CD14-positive monocyte (primary cell): ENCODE measurements around the gene ZNF627. TPM values are rescaled to one million over a fixed set of nuclear protein-coding genes. Genes with fewer than 3 reads are reported as not detected.
"Not testable (repeated sequence)": the region's sequence is repeated elsewhere in the genome, so short reads cannot be mapped to it uniquely, and the experiment has no call there.

ENCODE experiments used
- DNase-seq, 3 donors: peaks; one replicate each; pipeline ENCODE4 v3.0.0-alpha.2; 2011 to 2022
- H2AFZ ChIP-seq: 2 replicates; pipeline ENCODE4 v1.6.0; 2012; ENCODE audit warnings: mild to moderate bottlenecking, low read depth, low read length, inconsistent platforms; ENCODE audit not compliant: insufficient read depth, poor library complexity, severe bottlenecking
- H3K27ac ChIP-seq, 2 donors: 1 replicate in 1 of 2; 2 replicates in 1 of 2; pipeline ENCODE4 v1.5.1; 2012 to 2013; ENCODE audit warnings: low read length in 2 of 2, control low read depth in 1 of 2, inconsistent platforms in 1 of 2, low read depth in 1 of 2, mild to moderate bottlenecking in 1 of 2
- H3K27me3 ChIP-seq, 2 donors: one replicate each; pipeline versions ENCODE4 v1.6.0 to v1.6.1; 2011 to 2013; ENCODE audit warnings: low read length in 2 of 2; ENCODE audit not compliant: control insufficient read depth in 2 of 2, insufficient read depth in 2 of 2
- H3K36me3 ChIP-seq, 2 donors: replicated peaks in 1 of 2; 1 replicate in 1 of 2; 2 replicates in 1 of 2; pipeline versions ENCODE4 v1.5.1 to v1.6.1; 2012 to 2013; ENCODE audit warnings: low read length in 2 of 2, control low read depth in 1 of 2, inconsistent platforms in 1 of 2, mild to moderate bottlenecking in 1 of 2; ENCODE audit not compliant: insufficient read depth in 2 of 2, control insufficient read depth in 1 of 2
- H3K4me1 ChIP-seq, 2 donors: 1 replicate in 1 of 2; 2 replicates in 1 of 2; pipeline versions ENCODE4 v1.5.1 to v1.6.1; 2012 to 2013; ENCODE audit warnings: low read length in 2 of 2, control low read depth in 1 of 2, inconsistent platforms in 1 of 2, mild to moderate bottlenecking in 1 of 2, moderate library complexity in 1 of 2; ENCODE audit not compliant: insufficient read depth in 2 of 2, control insufficient read depth in 1 of 2
- H3K4me2 ChIP-seq: replicated peaks from 2 replicates; pipeline ENCODE3; 2012; ENCODE audit warnings: low read length, moderate library complexity, mild to moderate bottlenecking; ENCODE audit not compliant: poor library complexity, severe bottlenecking; ENCODE audit errors: extremely low read depth
- H3K4me3 ChIP-seq, 3 experiments: fragments of 200-600 bp in 1 of 3; sonication (generic) in 1 of 3; replicated peaks in 1 of 3; 1 replicate in 2 of 3; 2 replicates in 1 of 3; pipeline ENCODE4 v1.5.1; 2011 to 2013; ENCODE audit warnings: low read length in 3 of 3, mild to moderate bottlenecking in 3 of 3, control low read depth in 2 of 3, low read depth in 2 of 3, inconsistent platforms in 1 of 3, moderate library complexity in 1 of 3
- H3K79me2 ChIP-seq: 2 replicates; pipeline ENCODE4 v1.6.0; 2012; ENCODE audit warnings: mild to moderate bottlenecking, control low read depth, inconsistent platforms, low read length, moderate library complexity; ENCODE audit not compliant: insufficient read depth
- H3K9ac ChIP-seq: 2 replicates; pipeline ENCODE4 v1.6.0; 2017; ENCODE audit warnings: low read length, mild to moderate bottlenecking; ENCODE audit not compliant: insufficient read depth, poor library complexity, severe bottlenecking
- H3K9me3 ChIP-seq, 2 donors: replicated peaks in 1 of 2; 1 replicate in 1 of 2; 2 replicates in 1 of 2; pipeline versions ENCODE4 v1.5.1 to v1.6.1; 2012 to 2013; ENCODE audit warnings: low read length in 2 of 2, control low read depth in 1 of 2; ENCODE audit not compliant: control insufficient read depth in 1 of 2, insufficient read depth in 1 of 2
- H4K20me1 ChIP-seq: 2 replicates; pipeline ENCODE4 v1.6.0; 2012; ENCODE audit warnings: mild to moderate bottlenecking, low read length, control low read depth, moderate library complexity; ENCODE audit not compliant: insufficient read depth
- H3K27ac Mint-ChIP-seq, 7 donors: one replicate each; pipeline ENCODE4 v1.8.0; 2020; ENCODE audit warnings: mild to moderate bottlenecking in 7 of 7, mixed read lengths in 7 of 7, moderate library complexity in 6 of 7, inconsistent platforms in 2 of 7
- H3K27me3 Mint-ChIP-seq, 3 donors: one replicate each; pipeline ENCODE4 v1.8.0; 2021 to 2022; ENCODE audit warnings: low read depth in 3 of 3, mild to moderate bottlenecking in 3 of 3, mixed read lengths in 3 of 3, moderate library complexity in 3 of 3, inconsistent platforms in 1 of 3
- H3K36me3 Mint-ChIP-seq, 2 donors: one replicate each; pipeline ENCODE4 v1.8.0; 2020; ENCODE audit warnings: mixed read lengths in 2 of 2, inconsistent platforms in 1 of 2, mild to moderate bottlenecking in 1 of 2
- H3K4me1 Mint-ChIP-seq: one replicate; pipeline ENCODE4 v1.8.0; 2020; ENCODE audit warnings: mild to moderate bottlenecking, mixed read lengths
- H3K4me3 Mint-ChIP-seq, 2 donors: one replicate each; pipeline ENCODE4 v1.8.0; 2020; ENCODE audit warnings: mild to moderate bottlenecking in 2 of 2, mixed read lengths in 2 of 2, moderate library complexity in 1 of 2
- H3K9me3 Mint-ChIP-seq, 7 donors: one replicate each; pipeline ENCODE4 v1.8.0; 2020 to 2022; ENCODE audit warnings: mixed read lengths in 7 of 7, mild to moderate bottlenecking in 6 of 7, moderate library complexity in 6 of 7, inconsistent platforms in 2 of 7
- CTCF ChIP-seq: fragments of 200-600 bp; IDR thresholded peaks from one replicate; pipeline ENCODE4 v1.8.0; 2022; ENCODE audit warnings: antibody characterized with exemption, mild to moderate bottlenecking
- WGBS: methylation state at CpG from one replicate; pipeline ENCODE4 v1.1.5; 2013; ENCODE audit warnings: missing lambda C conversion rate; ENCODE audit not compliant: insufficient coverage; 5-methylcytosine and 5-hydroxymethylcytosine counted together
- intact Hi-C, 2 donors: fragments of 100-400 bp; cut with micrococcal nuclease; formaldehyde crosslinking; loops; one replicate each; pipeline versions ENCODE4 v1.15.0 to v1.15.1; 2023
- polyA plus RNA-seq, 3 donors: library from polyadenylated mRNA; depleted of rRNA in 1 of 3; unstranded in 2 of 3; stranded (reverse) in 1 of 3; fragments of 300-500 nt in 2 of 3; fragments of >200 nt in 1 of 3; fragmentation: Illumina TruSeq in 2 of 3; gene quantifications; 1 replicate in 2 of 3; 2 replicates in 1 of 3; pipeline ENCODE4 v1.2.3, GENCODE V29; 2012 to 2021

Gene ZNF627
- polyA plus RNA-seq, 3 donors: 1.7 to 3.7 (median 3.4) TPM

DNA sequence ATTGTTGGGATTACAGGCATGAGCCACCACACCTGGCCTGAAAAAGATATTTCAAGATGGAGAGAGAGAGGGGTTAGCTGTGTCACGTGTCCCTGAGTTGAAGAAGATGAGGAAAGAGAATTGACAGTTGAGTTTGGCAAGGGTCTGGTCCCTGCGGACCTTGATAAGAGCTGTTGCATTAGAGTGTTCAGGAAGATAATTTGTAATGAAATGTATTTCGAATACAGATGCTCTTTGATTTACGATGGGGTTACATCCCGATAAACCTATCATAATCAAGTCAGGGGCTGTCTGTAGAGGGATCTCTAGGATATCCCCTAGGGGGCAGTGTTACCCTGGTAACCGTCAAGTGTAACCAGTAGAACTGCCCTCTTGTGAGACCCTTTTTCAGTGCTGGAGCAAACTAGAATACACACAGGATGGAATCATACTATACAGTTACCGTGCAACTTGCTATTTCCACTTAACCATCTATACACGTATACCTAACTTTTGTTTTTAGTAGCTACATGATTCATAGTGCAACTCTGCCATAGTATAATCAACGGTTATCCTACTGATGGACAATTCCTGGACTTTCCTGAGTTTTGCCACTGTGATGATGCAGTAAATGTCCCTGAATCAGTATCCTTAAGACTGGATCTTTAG, 36.8 kb upstream of the ZNF627 start:
- no peak overlapping the region for H2AFZ ChIP-seq
- 21% methylated on average over 6 of the region's 9 CpGs for WGBS
- peak overlapping the region; percentile 67 to 95 for H3K4me3 Mint-ChIP-seq

DNA sequence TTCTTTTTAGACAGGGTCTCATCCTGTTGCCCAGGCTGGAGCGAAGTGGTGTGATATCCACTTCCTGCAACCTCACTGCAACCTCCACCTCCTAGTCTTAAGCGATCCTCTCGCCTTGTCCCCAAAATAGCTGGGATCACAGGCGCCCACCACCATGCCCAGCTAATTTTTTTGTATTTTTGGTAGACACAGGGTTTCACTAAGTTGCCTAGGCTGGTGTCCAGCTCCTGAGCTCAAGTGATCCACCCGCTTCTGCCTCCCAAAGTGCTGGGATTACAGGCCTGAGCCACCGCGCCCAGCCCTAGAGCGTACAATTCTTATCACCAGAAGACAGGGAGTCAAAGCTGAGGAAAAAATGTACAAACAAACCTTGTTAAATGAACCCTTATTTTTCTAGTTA, 33.8 kb upstream of the ZNF627 start:
- H3K4me1 ChIP-seq: peaks cover 38 to 53% of the 10 kb centered on the region in 2 donors
- H3K4me2 ChIP-seq: no peak overlapping the region
- no peak overlapping the region for H3K9ac ChIP-seq
- H3K27me3 Mint-ChIP-seq: peaks cover 0 to 2% (median 0%) of the 10 kb centered on the region in 3 donors
- peak overlapping the region in 4 of 7 donors; percentile 66 to 72 (median 69) for H3K27ac Mint-ChIP-seq
- no peak for TF ChIP-seq CTCF
- intact Hi-C loops: loop anchor here in 1 of 2 donors (10.0 kb wide), 3 partner anchors 239 to 1139 kb away; partner anchors contain the start of genes PDE4A and TSPAN16
- H3K27me3 ChIP-seq: no peaks in the 10 kb centered on the region
- peaks cover 0 to 2% of the 10 kb centered on the region in 2 donors for H3K36me3 Mint-ChIP-seq
- H3K4me3 ChIP-seq: no peak overlapping the region
- H3K27ac ChIP-seq: no peak overlapping the region
- DNase-seq: no peak
- peaks cover 58% of the 10 kb centered on the region for H3K4me1 Mint-ChIP-seq
- peaks cover 4% of the 10 kb centered on the region for H3K79me2 ChIP-seq
- H3K4me3 Mint-ChIP-seq: no peak overlapping the region
- WGBS: 81% methylated on average over 8 of the region's 8 CpGs
- no peaks in the 10 kb centered on the region for H3K9me3 ChIP-seq
- peaks cover 1% of the 10 kb centered on the region for H4K20me1 ChIP-seq
- H3K9me3 Mint-ChIP-seq: no peaks in the 10 kb centered on the region
- H3K36me3 ChIP-seq: no peaks in the 10 kb centered on the region
- H2AFZ ChIP-seq: no peak overlapping the region

More for the DNA sequence above, 36.8 kb upstream of the ZNF627 start:
- H3K4me1 Mint-ChIP-seq: peaks cover 64% of the 10 kb centered on the region
- Histone ChIP-seq H3K9me3 (no peaks in the 10 kb centered on the region), H3K4me3 (peak overlapping the region in 1 of 3 experiments; percentile 86), H3K27ac (no peak overlapping the region), H3K4me2 (peak overlapping the region; percentile 74), H4K20me1 (peaks cover 25% of the 10 kb centered on the region), H3K79me2 (peaks cover 24% of the 10 kb centered on the region), H3K27me3 (no peaks in the 10 kb centered on the region), H3K9ac (no peak overlapping the region), H3K36me3 (peaks cover 1 to 3% of the 10 kb centered on the region in 2 donors), H3K4me1 (peaks cover 33 to 57% of the 10 kb centered on the region in 2 donors)
- intact Hi-C loops: loop anchor here (1.0 to 10.0 kb wide), 4 partner anchors 28 to 1136 kb away; partner anchors contain the start of genes PDE4A (in 1 of the 2) and TSPAN16 (in 1 of the 2)
- H3K27ac Mint-ChIP-seq: peak overlapping the region; percentile 43 to 88 (median 74)
- peaks cover 11 to 15% of the 10 kb centered on the region in 2 donors for H3K36me3 Mint-ChIP-seq
- H3K27me3 Mint-ChIP-seq: peaks cover 0 to 1% (median 0%) of the 10 kb centered on the region in 3 donors
- H3K9me3 Mint-ChIP-seq: no peaks in the 10 kb centered on the region
- DNase-seq: peak; percentile 75 to 92 (median 83)
- TF ChIP-seq CTCF: peak; percentile 92

- not testable (repeated sequence) for H4K20me1 ChIP-seq, H3K27me3 ChIP-seq, H3K9me3 ChIP-seq, H3K4me3 Mint-ChIP-seq, H3K27me3 Mint-ChIP-seq, H3K36me3 Mint-ChIP-seq, DNase-seq, H3K27ac ChIP-seq, H3K79me2 ChIP-seq, H3K4me3 ChIP-seq, H3K9me3 Mint-ChIP-seq, H3K4me2 ChIP-seq, H2AFZ ChIP-seq, H3K36me3 ChIP-seq, H3K9ac ChIP-seq
- intact Hi-C loops: loop anchor here in 1 of 2 donors (10.0 kb wide), 3 partner anchors 239 to 1139 kb away; partner anchors contain the start of genes PDE4A and TSPAN16
- peak overlapping the region in 4 of 7 donors; percentile 25 to 78 (median 51) for H3K27ac Mint-ChIP-seq
- no CpG with 5 or more reads among the region's 6 CpGs for WGBS
- H3K4me1 ChIP-seq: peaks cover 39 to 56% of the 10 kb centered on the region in 2 donors
- H3K4me1 Mint-ChIP-seq: peaks cover 60% of the 10 kb centered on the region
These were observed 33.0 kb upstream of the ZNF627 start for GRCh38 chr19:11564082-11564807.
